BLaER1 (cell line): ENCODE results near the gene PPP1R12B.
"Not testable (repeated sequence)": the region's sequence is repeated elsewhere in the genome, so short reads cannot be mapped to it uniquely, and the experiment has no call there.

ENCODE experiments used
- H3K27ac ChIP-seq: shearing (Covaris generic); formaldehyde crosslinking; 2 replicates; pipeline ENCODE4 v1.8.1; 2022
- H3K27me3 ChIP-seq: shearing (Covaris generic); formaldehyde crosslinking; 2 replicates; pipeline ENCODE4 v1.8.1; 2022
- H3K36me3 ChIP-seq: shearing (Covaris generic); formaldehyde crosslinking; 2 replicates; pipeline ENCODE4 v1.8.1; 2022
- H3K4me1 ChIP-seq: shearing (Covaris generic); formaldehyde crosslinking; 2 replicates; pipeline ENCODE4 v1.8.1; 2022
- H3K4me2 ChIP-seq: shearing (Covaris generic); formaldehyde crosslinking; 2 replicates; pipeline ENCODE4 v1.8.1; 2022
- H3K4me3 ChIP-seq: shearing (Covaris generic); formaldehyde crosslinking; 2 replicates; pipeline ENCODE4 v1.8.1; 2022
- H3K9ac ChIP-seq: shearing (Covaris generic); formaldehyde crosslinking; 2 replicates; pipeline ENCODE4 v1.8.1; 2022
- H3K9me3 ChIP-seq: shearing (Covaris generic); formaldehyde crosslinking; 2 replicates; pipeline ENCODE4 v1.8.1; 2022
- H4K20me1 ChIP-seq: shearing (Covaris generic); formaldehyde crosslinking; 2 replicates; pipeline ENCODE4 v1.8.1; 2022
- Cebpa-rat ChIP-seq: shearing (Covaris generic); IDR thresholded peaks from 2 replicates; pipeline ENCODE4 v1.8.1; 2022

The PPP1R12B gene

DNA sequence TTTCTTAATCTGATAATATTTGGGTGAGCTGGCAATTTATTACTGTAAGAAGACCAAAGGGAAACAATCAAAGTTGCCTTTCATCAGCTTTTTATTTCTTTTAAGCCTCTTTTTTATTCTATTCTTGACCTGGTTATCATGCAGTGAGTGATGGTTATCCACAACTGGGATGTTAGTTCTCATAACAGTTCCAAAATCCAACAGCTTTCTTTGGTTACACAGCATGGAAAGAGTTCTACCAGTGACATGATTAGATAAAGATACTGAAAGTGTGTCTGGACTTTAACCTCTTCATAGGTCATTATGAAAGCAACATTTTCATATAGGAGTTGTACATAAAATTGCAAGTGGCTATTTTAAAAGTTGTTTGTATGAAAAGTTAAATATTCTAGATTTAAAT lies 198.7 kb downstream of the PPP1R12B start:
- no peak overlapping the region for H3K4me3 ChIP-seq
- peaks cover 8% of the 10 kb centered on the region for H3K4me1 ChIP-seq
- no peak overlapping the region for H3K9ac ChIP-seq
- H3K4me2 ChIP-seq: no peak overlapping the region
- H3K27ac ChIP-seq: no peak overlapping the region
- no peak for TF ChIP-seq Cebpa-rat
- no peaks in the 10 kb centered on the region for H3K9me3 ChIP-seq
- H4K20me1 ChIP-seq: no peaks in the 10 kb centered on the region
- H3K36me3 ChIP-seq: no peaks in the 10 kb centered on the region
- no peaks in the 10 kb centered on the region for H3K27me3 ChIP-seq

DNA sequence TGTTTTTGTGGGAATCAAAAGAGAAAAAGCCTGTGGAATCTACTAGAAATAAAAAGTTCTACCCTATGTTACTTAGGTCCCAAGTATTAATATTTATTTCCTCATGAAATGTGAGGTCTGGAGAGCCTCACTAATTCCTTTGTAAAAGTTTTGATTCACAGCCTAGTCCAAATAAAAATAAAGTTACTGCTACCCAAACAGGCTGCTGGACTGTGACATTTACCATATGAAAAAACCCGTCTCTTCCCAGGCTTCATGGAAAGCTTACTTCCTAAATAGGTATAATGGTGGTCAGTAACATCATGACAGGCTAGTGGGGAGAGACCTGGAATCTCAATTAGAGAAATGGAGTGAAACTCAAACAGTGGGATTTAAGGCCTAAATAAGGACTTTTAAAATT lies 201.6 kb downstream of the PPP1R12B start:
- peaks cover 28% of the 10 kb centered on the region for H3K4me1 ChIP-seq
- H3K36me3 ChIP-seq, H3K27ac ChIP-seq, H3K9ac ChIP-seq, H3K4me3 ChIP-seq, H4K20me1 ChIP-seq, H3K9me3 ChIP-seq, H3K4me2 ChIP-seq, H3K27me3 ChIP-seq: not testable (repeated sequence)

DNA sequence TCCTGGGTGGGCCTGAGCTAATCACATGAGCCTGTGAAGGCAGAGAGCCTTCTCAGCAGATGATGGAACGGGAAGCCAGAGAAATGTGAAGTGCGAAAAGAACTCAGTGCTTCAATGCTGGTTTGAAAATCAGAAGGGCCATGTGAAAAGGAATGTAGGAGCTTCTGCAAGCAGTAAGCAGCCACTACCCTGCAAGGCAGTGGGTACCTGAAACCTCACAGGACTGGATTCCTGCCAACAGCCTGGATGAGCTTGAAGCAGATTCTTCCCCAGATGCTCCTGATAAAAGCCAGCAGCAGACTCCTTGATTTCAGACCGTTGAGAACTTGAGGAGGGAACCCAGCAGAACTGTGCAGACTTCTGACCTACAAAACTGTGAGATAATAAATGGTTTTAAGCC lies 203.2 kb downstream of the PPP1R12B start:
- H3K36me3 ChIP-seq: no peaks in the 10 kb centered on the region
- H3K27me3 ChIP-seq: no peaks in the 10 kb centered on the region
- no peak overlapping the region for H3K4me2 ChIP-seq
- no peak overlapping the region for H3K4me3 ChIP-seq
- H3K9ac ChIP-seq: no peak overlapping the region
- H4K20me1 ChIP-seq: no peaks in the 10 kb centered on the region
- peaks cover 21% of the 10 kb centered on the region for H3K4me1 ChIP-seq
- no peaks in the 10 kb centered on the region for H3K9me3 ChIP-seq
- no peak for TF ChIP-seq Cebpa-rat
- no peak overlapping the region for H3K27ac ChIP-seq

DNA sequence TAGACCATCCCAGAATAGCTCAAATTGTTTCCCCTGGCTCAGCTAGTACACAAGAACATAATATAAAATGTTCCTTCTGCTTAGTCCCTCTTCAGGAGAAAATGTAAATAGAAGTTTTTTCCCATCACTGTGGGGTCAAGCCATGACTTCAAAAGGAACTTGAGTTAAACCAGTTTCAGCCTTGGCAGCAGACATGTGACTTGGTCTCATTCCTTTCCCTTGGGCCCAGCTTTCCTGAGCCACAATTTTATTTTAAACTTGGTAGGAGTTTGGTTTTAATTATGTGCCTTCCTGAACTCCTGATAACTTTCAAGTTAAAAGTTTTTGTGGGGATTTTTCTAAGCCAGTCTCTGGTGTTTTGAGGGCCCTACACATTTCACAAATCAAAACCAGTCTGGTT lies 204.1 kb downstream of the PPP1R12B start:
- H3K36me3 ChIP-seq, H3K9ac ChIP-seq, H3K9me3 ChIP-seq, H3K4me3 ChIP-seq, H3K27ac ChIP-seq, H4K20me1 ChIP-seq, H3K27me3 ChIP-seq: not testable (repeated sequence)
- Histone ChIP-seq H3K4me2 (peak overlapping the region; percentile 30), H3K4me1 (peaks cover 19% of the 10 kb centered on the region)

DNA sequence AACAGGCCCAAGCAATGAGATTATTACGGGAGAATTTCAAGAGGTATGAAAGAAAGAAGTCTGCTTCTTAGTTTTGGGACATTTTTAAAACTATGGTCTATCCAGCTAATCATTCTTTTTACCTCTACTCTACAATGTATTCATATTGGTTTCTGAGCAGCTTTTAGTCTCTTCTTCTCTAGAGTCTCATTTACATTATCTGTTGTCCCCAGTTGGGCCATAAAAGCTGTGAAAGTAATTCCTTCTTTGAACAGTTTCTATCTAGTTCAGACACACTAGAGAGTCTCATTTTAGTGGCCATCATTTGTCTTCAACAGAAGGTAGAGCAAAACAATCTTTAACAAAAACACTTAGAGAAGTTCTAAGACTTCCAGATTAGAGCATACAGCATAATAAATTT lies 204.6 kb downstream of the PPP1R12B start:
- not testable (repeated sequence) for H3K27ac ChIP-seq, H3K9ac ChIP-seq, H3K4me3 ChIP-seq, H3K27me3 ChIP-seq, H3K36me3 ChIP-seq, H3K9me3 ChIP-seq, H4K20me1 ChIP-seq
- Histone ChIP-seq H3K4me2 (peak overlapping the region; percentile 30), H3K4me1 (peaks cover 19% of the 10 kb centered on the region)

DNA sequence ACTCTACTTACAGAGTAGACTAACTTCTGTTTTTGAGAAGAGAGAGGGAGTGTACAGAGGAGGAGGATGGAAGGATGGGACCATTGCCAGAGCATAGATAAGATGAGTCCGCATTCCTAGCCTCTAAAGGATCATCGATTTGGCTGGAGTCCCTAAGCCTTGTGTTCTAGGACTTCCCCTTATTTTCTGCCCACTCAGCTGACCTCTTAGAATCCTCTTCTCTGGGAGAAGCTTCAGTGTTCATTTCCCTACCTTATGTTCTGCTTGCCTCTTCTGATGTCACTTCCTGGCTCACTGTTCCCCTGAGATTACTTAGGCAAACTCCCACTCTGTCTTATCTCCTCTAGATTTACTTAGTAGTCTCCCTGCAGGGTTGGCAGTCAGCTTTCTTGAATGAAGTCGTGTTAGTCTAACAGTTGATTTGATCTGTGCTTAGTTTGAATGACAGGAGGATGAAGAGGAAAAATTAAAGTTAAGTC lies 205.1 kb downstream of the PPP1R12B start:
- no peak for TF ChIP-seq Cebpa-rat

DNA sequence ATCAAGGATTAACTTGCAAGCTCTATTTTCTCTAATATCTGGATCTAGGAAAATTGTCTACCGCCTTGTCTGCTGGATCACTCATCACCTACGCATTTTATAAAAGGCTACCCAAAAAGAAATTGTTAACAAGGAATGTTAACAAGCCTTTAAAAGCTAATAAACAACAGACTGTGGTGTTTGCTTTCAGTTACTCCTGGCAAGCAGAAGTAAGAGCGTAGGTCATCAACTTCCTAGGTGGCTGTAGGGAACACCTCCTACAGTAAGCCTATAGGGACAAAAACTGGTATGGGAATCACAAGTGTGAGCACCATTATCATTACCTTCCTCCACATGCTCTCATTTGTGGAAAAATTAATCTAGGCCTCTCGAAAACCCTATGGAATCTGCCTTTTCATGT lies 206.1 kb downstream of the PPP1R12B start:
- not testable (repeated sequence) for H3K4me3 ChIP-seq, H3K27ac ChIP-seq, H3K9ac ChIP-seq, H4K20me1 ChIP-seq, H3K36me3 ChIP-seq, H3K9me3 ChIP-seq, H3K4me2 ChIP-seq, H3K27me3 ChIP-seq
- H3K4me1 ChIP-seq: peaks cover 19% of the 10 kb centered on the region

More for the DNA sequence above, 205.1 kb downstream of the PPP1R12B start:
- peak overlapping the region; percentile 54 for H3K4me2 ChIP-seq
- H3K4me3 ChIP-seq: no peak overlapping the region
- no peaks in the 10 kb centered on the region for H4K20me1 ChIP-seq
- no peak overlapping the region for H3K27ac ChIP-seq
- no peaks in the 10 kb centered on the region for H3K36me3 ChIP-seq
- H3K9me3 ChIP-seq: no peaks in the 10 kb centered on the region
- no peak overlapping the region for H3K9ac ChIP-seq
- no peaks in the 10 kb centered on the region for H3K27me3 ChIP-seq
- peaks cover 19% of the 10 kb centered on the region for H3K4me1 ChIP-seq

DNA sequence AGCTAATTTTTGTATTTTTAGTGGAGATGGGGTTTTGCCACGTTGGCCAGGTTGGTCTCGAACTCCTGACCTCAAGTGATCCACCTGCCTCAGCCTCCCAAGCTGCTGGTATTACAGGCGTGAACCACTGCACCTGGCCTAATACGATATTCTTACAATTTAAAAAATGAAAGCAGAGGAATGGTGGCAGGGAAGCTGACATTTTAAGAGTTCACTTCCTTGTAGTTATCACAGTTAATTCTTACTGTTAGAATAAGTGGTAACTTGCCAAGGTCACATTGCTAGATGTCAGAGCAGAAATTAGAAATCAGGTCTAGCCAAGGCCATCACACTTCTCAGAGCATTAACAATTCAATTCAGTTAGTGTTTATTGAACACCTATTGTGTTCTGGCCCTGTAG lies 207.5 kb downstream of the PPP1R12B start:
- H3K9me3 ChIP-seq, H4K20me1 ChIP-seq, H3K4me2 ChIP-seq, H3K27ac ChIP-seq, H3K9ac ChIP-seq, H3K4me3 ChIP-seq, H3K36me3 ChIP-seq, H3K27me3 ChIP-seq: not testable (repeated sequence)
- peaks cover 19% of the 10 kb centered on the region for H3K4me1 ChIP-seq

DNA sequence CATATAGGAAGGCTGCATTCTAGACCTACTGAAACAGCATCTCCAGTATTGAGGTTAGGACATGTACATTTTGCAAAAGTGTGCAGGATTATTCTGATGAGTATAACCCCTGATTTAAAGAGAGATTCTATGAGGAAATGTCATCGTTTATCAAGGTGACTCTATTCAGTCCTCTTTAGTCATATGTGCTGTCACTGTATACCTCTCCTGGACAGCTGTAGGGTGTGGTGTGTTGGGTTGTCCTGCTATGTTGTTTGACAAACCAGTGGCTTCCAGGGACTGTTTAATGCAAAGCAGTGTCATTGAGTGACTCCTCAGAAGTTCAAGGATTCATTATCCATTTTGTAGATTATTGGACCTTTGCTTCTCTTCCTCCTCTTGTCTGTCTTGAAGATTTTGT lies 209.2 kb downstream of the PPP1R12B start:
- not testable (repeated sequence) for H3K9ac ChIP-seq, H3K27ac ChIP-seq, H3K4me3 ChIP-seq, H3K4me2 ChIP-seq, H4K20me1 ChIP-seq, H3K27me3 ChIP-seq, H3K36me3 ChIP-seq, H3K9me3 ChIP-seq
- peaks cover 15% of the 10 kb centered on the region for H3K4me1 ChIP-seq

DNA sequence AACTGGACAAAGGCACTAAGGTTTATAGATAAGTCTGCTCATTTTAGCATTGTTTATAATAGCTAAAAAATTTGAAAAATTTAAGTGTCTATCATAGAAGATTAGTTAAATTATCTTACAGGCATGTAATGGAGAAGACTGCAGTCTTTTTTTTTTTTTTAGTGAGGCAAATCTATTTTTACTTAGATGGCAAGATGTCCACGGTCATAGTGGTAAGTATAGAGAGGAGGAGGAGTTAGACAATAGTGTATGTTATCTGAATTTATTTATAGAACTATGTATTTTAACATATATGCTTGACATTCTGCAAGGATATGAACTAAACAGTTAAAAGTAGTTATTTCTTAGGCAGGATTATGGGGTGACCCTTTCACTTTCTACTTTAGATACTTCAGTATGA lies 212.7 kb downstream of the PPP1R12B start:
- Histone ChIP-seq H3K9me3 (no peaks in the 10 kb centered on the region), H3K4me1 (peaks cover 12% of the 10 kb centered on the region), H3K4me2 (no peak overlapping the region), H3K27me3 (no peaks in the 10 kb centered on the region), H3K27ac (no peak overlapping the region), H3K36me3 (peaks cover 23% of the 10 kb centered on the region), H4K20me1 (no peaks in the 10 kb centered on the region), H3K4me3 (no peak overlapping the region), H3K9ac (no peak overlapping the region)
- no peak for TF ChIP-seq Cebpa-rat

DNA sequence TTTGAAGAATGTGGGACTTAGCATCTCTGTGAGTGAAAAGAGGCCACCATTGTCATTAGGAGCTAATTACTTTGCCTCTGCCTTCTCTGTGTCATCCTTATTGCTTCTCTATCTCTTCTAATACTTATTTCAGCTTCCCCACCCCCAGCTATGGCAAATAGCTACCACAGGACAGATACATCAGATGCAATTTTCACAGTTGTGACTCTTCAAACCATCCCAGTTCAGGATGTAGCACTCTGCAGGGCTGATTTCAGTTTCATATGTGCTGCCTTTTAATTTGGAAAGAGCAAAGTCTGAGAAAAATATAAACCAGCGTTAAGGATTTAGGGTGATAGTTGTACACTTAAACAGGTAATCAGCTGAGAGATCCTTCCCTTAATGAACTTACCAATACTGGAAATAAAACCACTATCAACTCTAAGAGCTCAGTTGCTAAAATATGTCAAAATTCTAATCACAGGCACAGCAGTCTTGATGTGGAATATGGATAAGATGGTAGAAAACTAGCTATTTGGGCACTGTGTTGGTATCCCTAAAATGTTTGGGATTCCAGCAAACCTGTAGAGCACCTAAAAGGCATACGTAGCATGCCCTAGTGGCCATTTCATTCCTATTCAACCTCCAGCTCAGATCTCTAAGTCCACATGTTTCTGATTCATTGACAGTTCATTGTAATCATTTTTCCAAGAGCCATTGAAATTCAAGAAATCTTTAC lies 213.4 kb downstream of the PPP1R12B start:
- H3K27ac ChIP-seq: no peak overlapping the region
- no peak overlapping the region for H3K4me2 ChIP-seq
- no peaks in the 10 kb centered on the region for H3K9me3 ChIP-seq
- TF ChIP-seq Cebpa-rat: no peak
- no peak overlapping the region for H3K9ac ChIP-seq
- no peaks in the 10 kb centered on the region for H3K27me3 ChIP-seq
- H3K4me3 ChIP-seq: no peak overlapping the region
- H3K36me3 ChIP-seq: peaks cover 23% of the 10 kb centered on the region
- H4K20me1 ChIP-seq: no peaks in the 10 kb centered on the region
- peaks cover 14% of the 10 kb centered on the region for H3K4me1 ChIP-seq
